ENCODE measurements around the gene PTCH2.

The PTCH2 gene

DNA sequence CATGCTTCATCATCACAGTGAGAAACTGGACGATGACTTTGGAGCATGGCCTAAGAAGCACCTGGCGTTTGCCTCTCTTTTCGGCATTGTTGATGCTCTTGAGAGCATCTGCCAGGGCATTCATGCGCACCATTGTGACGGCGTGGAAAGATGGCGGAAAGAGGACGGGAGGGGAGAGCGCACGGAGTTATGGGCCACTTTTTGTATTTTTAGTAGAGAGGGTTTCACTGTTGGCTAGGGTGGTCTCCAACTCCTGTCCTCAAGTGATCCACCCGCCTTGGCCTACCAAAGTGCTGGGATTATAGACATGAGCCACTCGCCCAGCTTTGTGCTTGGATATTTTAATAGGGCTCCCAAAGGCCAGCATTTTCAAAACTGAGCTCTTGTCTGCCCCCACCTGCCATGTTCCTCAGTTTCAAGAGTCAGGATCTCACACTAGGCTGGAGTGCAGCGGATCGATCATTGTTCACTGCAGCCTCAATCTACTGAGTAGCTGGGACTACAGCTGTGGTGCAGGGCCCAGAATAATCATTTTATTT lies 62.4 kb downstream of the PTCH2 start:
- no peaks in the 10 kb centered on the region for H3K36me3 ChIP-seq (ENCODE audit: control insufficient read depth, insufficient read depth, low read length)
- H3K27ac ChIP-seq, result no peak overlapping the region
- H3K79me2 ChIP-seq, result no peaks in the 10 kb centered on the region
- peaks cover 5% of the 10 kb centered on the region for H3K4me1 ChIP-seq
- H3K4me3 ChIP-seq (ENCODE audit: low read depth, low read length), result no peak overlapping the region
- no peaks in the 10 kb centered on the region for H3K9me3 ChIP-seq (ENCODE audit: control insufficient read depth, low read length)
- TF ChIP-seq, protein P1, sequence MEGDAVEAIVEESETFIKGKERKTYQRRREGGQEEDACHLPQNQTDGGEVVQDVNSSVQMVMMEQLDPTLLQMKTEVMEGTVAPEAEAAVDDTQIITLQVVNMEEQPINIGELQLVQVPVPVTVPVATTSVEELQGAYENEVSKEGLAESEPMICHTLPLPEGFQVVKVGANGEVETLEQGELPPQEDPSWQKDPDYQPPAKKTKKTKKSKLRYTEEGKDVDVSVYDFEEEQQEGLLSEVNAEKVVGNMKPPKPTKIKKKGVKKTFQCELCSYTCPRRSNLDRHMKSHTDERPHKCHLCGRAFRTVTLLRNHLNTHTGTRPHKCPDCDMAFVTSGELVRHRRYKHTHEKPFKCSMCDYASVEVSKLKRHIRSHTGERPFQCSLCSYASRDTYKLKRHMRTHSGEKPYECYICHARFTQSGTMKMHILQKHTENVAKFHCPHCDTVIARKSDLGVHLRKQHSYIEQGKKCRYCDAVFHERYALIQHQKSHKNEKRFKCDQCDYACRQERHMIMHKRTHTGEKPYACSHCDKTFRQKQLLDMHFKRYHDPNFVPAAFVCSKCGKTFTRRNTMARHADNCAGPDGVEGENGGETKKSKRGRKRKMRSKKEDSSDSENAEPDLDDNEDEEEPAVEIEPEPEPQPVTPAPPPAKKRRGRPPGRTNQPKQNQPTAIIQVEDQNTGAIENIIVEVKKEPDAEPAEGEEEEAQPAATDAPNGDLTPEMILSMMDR (IDR thresholded peaks at IDR 0.05), result no peak
- no peaks in the 10 kb centered on the region for H3K27me3 ChIP-seq (ENCODE audit: control insufficient read depth, insufficient read depth, low read length)
- H2AFZ ChIP-seq, result no peak overlapping the region
- no peak overlapping the region for H3K4me2 ChIP-seq (ENCODE audit: low read length)
- H3K9ac ChIP-seq, result no peak overlapping the region

DNA sequence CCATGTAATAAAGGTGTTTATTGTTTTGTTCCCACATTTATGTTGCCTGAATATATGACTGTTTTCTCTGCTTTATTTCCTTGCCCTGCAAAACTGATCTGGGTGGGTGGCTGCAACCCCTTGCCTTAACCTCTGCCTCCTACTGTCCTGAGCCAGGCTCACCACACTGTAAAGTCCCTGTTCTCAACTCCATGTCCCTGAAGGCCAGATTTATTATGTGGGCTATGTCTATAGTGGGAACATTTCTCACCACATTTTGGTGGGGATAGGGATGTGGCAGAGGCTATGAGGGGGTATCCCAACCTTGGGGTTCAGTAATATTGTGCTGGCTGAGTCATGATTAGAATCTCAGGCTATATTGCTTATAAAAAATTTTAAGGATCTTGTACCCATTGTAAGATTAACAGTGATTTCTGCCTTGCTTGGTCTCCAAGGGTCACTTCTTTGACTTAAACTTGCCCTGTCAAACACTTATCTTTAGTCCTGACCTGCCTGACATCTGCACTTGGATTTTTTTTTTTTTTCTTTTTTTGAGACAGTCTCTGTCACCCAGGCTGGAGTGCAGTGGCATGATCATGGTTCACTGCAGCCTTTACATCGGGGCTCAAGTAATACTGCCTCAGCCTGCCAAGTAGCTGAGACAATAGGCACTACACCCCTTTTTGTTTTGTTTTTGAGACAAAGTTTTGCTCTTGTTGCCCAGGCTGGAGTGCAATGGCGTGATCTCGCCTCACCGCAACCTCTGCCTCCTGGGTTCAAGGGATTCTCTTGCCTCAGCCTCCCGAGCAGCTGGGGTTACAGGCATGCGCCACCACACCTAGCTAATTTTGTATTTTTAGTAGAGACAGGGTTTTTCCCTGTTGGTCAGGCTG lies 64.1 kb downstream of the PTCH2 start:
- TF ChIP-seq, protein P1 (IDR thresholded peaks at IDR 0.05), result no peak
- Histone ChIP-seq H3K27ac (no peak overlapping the region), H3K9me3 (ENCODE audit: control insufficient read depth, low read length) (no peaks in the 10 kb centered on the region), H2AFZ (no peak overlapping the region), H3K4me3 (ENCODE audit: low read depth, low read length) (no peak overlapping the region), H3K79me2 (no peaks in the 10 kb centered on the region), H3K4me1 (no peaks in the 10 kb centered on the region), H3K9ac (no peak overlapping the region), H3K4me2 (ENCODE audit: low read length) (no peak overlapping the region), H3K36me3 (ENCODE audit: control insufficient read depth, insufficient read depth, low read length) (no peaks in the 10 kb centered on the region), H3K27me3 (ENCODE audit: control insufficient read depth, insufficient read depth, low read length) (no peaks in the 10 kb centered on the region)

DNA sequence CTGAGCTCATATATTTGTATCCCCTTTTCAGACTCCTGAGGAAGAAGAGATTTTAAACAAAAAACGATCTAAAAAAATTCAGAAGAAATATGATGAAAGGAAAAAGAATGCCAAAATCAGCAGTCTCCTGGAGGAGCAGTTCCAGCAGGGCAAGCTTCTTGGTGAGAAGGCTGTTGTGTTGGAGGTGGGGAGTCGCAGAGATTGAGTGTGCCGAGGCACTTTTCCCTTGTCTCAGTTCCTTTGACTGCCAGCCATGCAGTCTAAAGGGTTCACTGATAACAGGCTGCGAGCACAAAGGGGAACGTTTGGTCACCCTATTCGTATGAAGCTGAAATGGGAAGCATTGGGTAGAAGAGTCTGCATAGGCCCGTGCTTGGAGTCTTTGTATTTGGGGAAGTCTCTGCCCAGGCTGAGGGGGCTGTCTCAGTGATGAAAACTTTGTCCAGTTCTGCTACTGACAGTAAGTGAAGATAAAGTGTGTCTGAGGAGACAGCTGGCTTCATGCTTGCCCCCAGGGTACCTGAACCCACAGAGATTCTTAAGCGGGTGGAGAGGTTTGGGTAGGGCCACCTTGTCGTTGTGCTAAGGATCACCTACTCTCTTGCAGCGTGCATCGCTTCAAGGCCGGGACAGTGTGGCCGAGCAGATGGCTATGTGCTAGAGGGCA lies 65.0 kb downstream of the PTCH2 start:
- Histone ChIP-seq H2AFZ (no peak overlapping the region), H3K79me2 (no peaks in the 10 kb centered on the region), H3K4me3 (ENCODE audit: low read depth, low read length) (no peak overlapping the region), H3K27ac (no peak overlapping the region), H3K36me3 (ENCODE audit: control insufficient read depth, insufficient read depth, low read length) (no peaks in the 10 kb centered on the region), H3K4me1 (no peaks in the 10 kb centered on the region), H3K9ac (no peak overlapping the region), H3K27me3 (ENCODE audit: control insufficient read depth, insufficient read depth, low read length) (no peaks in the 10 kb centered on the region), H3K9me3 (ENCODE audit: control insufficient read depth, low read length) (no peaks in the 10 kb centered on the region), H3K4me2 (ENCODE audit: low read length) (no peak overlapping the region)
- TF ChIP-seq, protein P1 (IDR thresholded peaks at IDR 0.05), result no peak

DNA sequence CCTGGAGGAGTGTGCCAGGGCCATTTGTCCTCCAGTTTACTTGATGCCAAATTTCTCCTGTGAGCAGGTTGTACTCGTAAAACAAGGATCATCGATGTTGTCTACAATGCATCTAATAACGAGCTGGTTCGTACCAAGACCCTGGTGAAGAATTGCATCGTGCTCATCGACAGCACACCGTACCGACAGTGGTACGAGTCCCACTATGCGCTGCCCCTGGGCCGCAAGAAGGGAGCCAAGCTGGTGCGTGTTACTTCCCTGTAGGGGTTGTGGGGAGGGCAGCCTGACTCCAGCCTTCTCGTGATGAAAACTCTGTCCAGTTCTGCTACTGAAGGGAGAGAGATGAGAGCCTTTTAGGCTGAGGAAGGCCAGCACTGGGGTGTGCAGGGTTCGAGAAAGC lies 65.5 kb downstream of the PTCH2 start:
- TF ChIP-seq, protein P1 (IDR thresholded peaks at IDR 0.05), result no peak
- no peaks in the 10 kb centered on the region for H3K9me3 ChIP-seq (ENCODE audit: control insufficient read depth, low read length)
- no peak overlapping the region for H3K9ac ChIP-seq
- no peaks in the 10 kb centered on the region for H3K36me3 ChIP-seq (ENCODE audit: control insufficient read depth, insufficient read depth, low read length)
- H3K4me3 ChIP-seq (ENCODE audit: low read depth, low read length), result no peak overlapping the region
- no peak overlapping the region for H3K4me2 ChIP-seq (ENCODE audit: low read length)
- no peak overlapping the region for H2AFZ ChIP-seq
- no peaks in the 10 kb centered on the region for H3K4me1 ChIP-seq
- no peaks in the 10 kb centered on the region for H3K27me3 ChIP-seq (ENCODE audit: control insufficient read depth, insufficient read depth, low read length)
- H3K27ac ChIP-seq, result no peak overlapping the region
- H3K79me2 ChIP-seq, result no peaks in the 10 kb centered on the region
